HEK293T (cell line): ENCODE data around the gene FLNA.
A peak's percentile ranks its signal among the peaks of the same experiment; 100 is the strongest.
"Not testable (repeated sequence)": the region's sequence is repeated elsewhere in the genome, so short reads cannot be mapped to it uniquely, and the experiment has no call there.

Experiments
- CTCF ChIA-PET: fragments of 350-600 bp; formaldehyde crosslinking; extraction: SDS; loops from one replicate; lab custom pipeline; 2021; ENCODE audit warnings: antibody characterized with exemption, inconsistent platforms; lab: Yijun Ruan, JAX
- POLR2A ChIA-PET: fragments of 350-600 bp; formaldehyde crosslinking; extraction: SDS; loops from one replicate; lab custom pipeline; 2020; ENCODE audit warnings: antibody characterized with exemption, inconsistent platforms; lab: Yijun Ruan, JAX
- DNase-seq: peaks from one replicate; pipeline ENCODE4 v3.0.0; 2012; ENCODE audit warnings: mixed read lengths; ENCODE audit errors: extremely low spot score
- ARNT ChIP-seq: fragments of 450-650 bp; IDR thresholded peaks from 2 replicates; pipeline ENCODE4 v1.6.1; 2017; ENCODE audit warnings: mild to moderate bottlenecking
- BHLHE40 ChIP-seq: fragments of 450-650 bp; IDR thresholded peaks from 2 replicates; pipeline ENCODE4 v1.6.1; 2016; ENCODE audit warnings: mild to moderate bottlenecking, moderate library complexity, borderline replicate concordance
- CTBP1 ChIP-seq: fragments of 450-650 bp; IDR thresholded peaks from 2 replicates; pipeline ENCODE4 v1.6.1; 2016; ENCODE audit warnings: borderline replicate concordance
- ELF4 ChIP-seq: fragments of 450-650 bp; IDR thresholded peaks from 2 replicates; pipeline ENCODE4 v1.6.1; 2017; ENCODE audit warnings: antibody characterized with exemption
- FOXA1 ChIP-seq: fragments of 450-650 bp; IDR thresholded peaks from 2 replicates; pipeline ENCODE4 v1.6.1; 2016; ENCODE audit warnings: mild to moderate bottlenecking
- FOXK2 ChIP-seq: fragments of 450-650 bp; IDR thresholded peaks from 2 replicates; pipeline ENCODE4 v1.6.1; 2016; ENCODE audit warnings: mild to moderate bottlenecking
- FOXM1 ChIP-seq: fragments of 450-650 bp; IDR thresholded peaks from 2 replicates; pipeline ENCODE4 v1.6.1; 2017; ENCODE audit warnings: mild to moderate bottlenecking, borderline replicate concordance
- HDGF ChIP-seq: fragments of 450-650 bp; IDR thresholded peaks from 2 replicates; pipeline ENCODE4 v1.6.1; 2017; ENCODE audit warnings: antibody characterized with exemption, borderline replicate concordance
- L3MBTL2 ChIP-seq: fragments of 450-650 bp; conservative IDR thresholded peaks from 2 replicates; pipeline ENCODE4 v1.6.1; 2016; ENCODE audit warnings: mild to moderate bottlenecking
- LEF1 ChIP-seq: fragments of 450-650 bp; IDR thresholded peaks from 2 replicates; pipeline ENCODE4 v1.6.1; 2017; ENCODE audit warnings: mild to moderate bottlenecking, borderline replicate concordance
- NFRKB ChIP-seq: fragments of 450-650 bp; IDR thresholded peaks from 2 replicates; pipeline ENCODE4 v1.6.1; 2016; ENCODE audit warnings: mild to moderate bottlenecking, moderate library complexity
- PKNOX1 ChIP-seq: fragments of 450-650 bp; IDR thresholded peaks from 2 replicates; pipeline ENCODE4 v1.6.1; 2016
- SP1 ChIP-seq: fragments of 450-650 bp; IDR thresholded peaks from 2 replicates; pipeline ENCODE4 v1.6.1; 2017
- SUZ12 ChIP-seq: fragments of 450-650 bp; IDR thresholded peaks from 2 replicates; pipeline ENCODE4 v1.6.1; 2016; ENCODE audit warnings: mild to moderate bottlenecking
- TARDBP ChIP-seq: fragments of 450-650 bp; IDR thresholded peaks from 2 replicates; pipeline ENCODE4 v1.6.1; 2016
- ZNF384 ChIP-seq: fragments of 450-650 bp; IDR thresholded peaks from 2 replicates; pipeline ENCODE4 v1.6.1; 2016

The FLNA gene

GRCh38 chrX:154308108-154308946 lies 66.1 kb downstream of the FLNA start:
- peak; percentile 78 for DNase-seq
- TF ChIP-seq FOXM1 (no peak), TARDBP (no peak), PKNOX1 (peak; percentile 50; the same call in 1 of the 2 replicates), ZNF384 (no peak), FOXA1 (no peak), CTBP1 (no peak), NFRKB (no peak), ARNT (no peak)
- CTCF ChIA-PET: interaction anchor here (0.5 to 2.3 kb wide), 15 partner anchors 9 to 387 kb away, joined by 3 to 12 read pairs (median 4); no protein-coding TSS in a partner anchor
- POLR2A ChIA-PET: no interaction called here

GRCh38 chrX:154307202-154307601 lies 67.2 kb downstream of the FLNA start:
- TF ChIP-seq PKNOX1 (no peak), LEF1 (no peak), NFRKB (no peak), ARNT (no peak), FOXA1 (no peak), HDGF (no peak), SP1 (no peak), FOXK2 (no peak), SUZ12 (no peak), BHLHE40 (no peak), CTBP1 (no peak), L3MBTL2 (no peak), TARDBP (no peak), FOXM1 (no peak), ZNF384 (no peak), ELF4 (no peak)
- ChIA-PET POLR2A (no interaction called here), CTCF (interaction anchor here (1.0 to 2.3 kb wide), 3 partner anchors 10 to 17 kb away, joined by 3 to 12 read pairs (median 6); no protein-coding TSS in a partner anchor)
- DNase-seq: no peak

GRCh38 chrX:154305541-154306205 lies 68.8 kb downstream of the FLNA start:
- TF ChIP-seq ARNT (no peak), ELF4 (no peak), NFRKB (no peak), LEF1 (no peak), SUZ12 (no peak), HDGF (no peak), FOXM1 (no peak), SP1 (no peak)
- POLR2A ChIA-PET: no interaction called here
- CTCF ChIA-PET: interaction anchor here (0.5 to 1.8 kb wide), 4 partner anchors 9 to 293 kb away, joined by 3 to 5 read pairs (median 3); no protein-coding TSS in a partner anchor
- no peak for DNase-seq

- TF ChIP-seq FOXA1 (no peak), NFRKB (no peak), SUZ12 (no peak), L3MBTL2 (no peak), ELF4 (no peak), ZNF384 (no peak), FOXK2 (no peak), ARNT (no peak), LEF1 (no peak), FOXM1 (no peak), SP1 (no peak), BHLHE40 (no peak), HDGF (no peak), CTBP1 (no peak), TARDBP (no peak), PKNOX1 (no peak)
- DNase-seq: no peak
- CTCF ChIA-PET: interaction anchor here (0.6 to 1.8 kb wide), 2 partner anchors 13 to 292 kb away, joined by 3 to 5 read pairs; no protein-coding TSS in a partner anchor
- POLR2A ChIA-PET: no interaction called here
These were observed 69.6 kb downstream of the FLNA start for GRCh38 chrX:154304846-154305245.

- TF ChIP-seq PKNOX1 (no peak), LEF1 (no peak), BHLHE40 (no peak), SP1 (no peak), CTBP1 (no peak), ZNF384 (no peak), NFRKB (no peak), ARNT (no peak), ELF4 (no peak), FOXM1 (no peak), L3MBTL2 (no peak), TARDBP (no peak), FOXK2 (no peak), FOXA1 (no peak), SUZ12 (no peak), HDGF (no peak)
- DNase-seq: no peak
- CTCF ChIA-PET: no interaction called here
- POLR2A ChIA-PET: no interaction called here
These were observed 71.0 kb downstream of the FLNA start for GRCh38 chrX:154303476-154303875.

- DNase-seq, CTCF ChIA-PET, POLR2A ChIA-PET: not testable (repeated sequence)
These were observed 71.4 kb downstream of the FLNA start for GRCh38 chrX:154302998-154303397.
